CD4-positive, alpha-beta T cell treated with Interleukin-15 for 1 hour (primary cell): Measurements from ENCODE around the gene ZFP92.
"Not testable (repeated sequence)": the region's sequence is repeated elsewhere in the genome, so short reads cannot be mapped to it uniquely, and the experiment has no call there.

Experiments used
- DNase-seq: peaks from one replicate; pipeline ENCODE4 v3.0.0-alpha.2; 2020

The ZFP92 gene

DNA sequence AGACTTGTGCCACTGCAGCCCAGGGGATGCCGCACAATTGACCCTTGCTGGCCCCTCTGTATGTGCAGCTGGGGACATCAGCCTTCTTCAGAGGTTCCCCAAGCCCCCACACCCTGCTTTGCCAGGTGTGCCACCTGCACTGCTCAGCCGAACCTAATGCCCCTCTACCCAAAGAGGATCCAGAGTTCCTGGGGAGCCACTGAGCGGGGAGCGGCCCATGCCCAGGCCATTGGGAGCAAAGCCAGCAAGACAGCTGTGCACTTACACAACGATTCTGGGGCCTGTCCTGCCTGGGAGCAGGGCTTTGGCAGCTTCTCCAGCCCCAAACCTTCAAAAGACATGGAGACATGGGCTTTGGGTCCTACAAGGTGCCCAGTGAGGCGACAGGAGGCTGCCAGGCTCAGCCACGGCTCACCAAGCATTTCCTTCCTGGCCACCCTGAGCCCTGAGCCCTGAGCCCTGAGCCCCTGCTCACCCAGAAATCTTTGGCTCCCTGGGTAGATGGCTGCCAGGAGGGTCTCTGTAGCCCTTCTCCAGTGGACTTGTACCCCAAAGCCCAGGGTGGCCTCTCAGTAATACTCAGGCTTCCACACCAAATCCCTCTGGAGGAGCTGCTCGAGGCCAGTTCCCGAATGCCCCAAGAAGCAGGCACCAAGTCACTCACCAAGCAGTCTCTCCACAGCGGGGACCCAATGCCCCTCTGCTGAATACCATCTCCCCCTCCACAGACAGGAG lies 23.1 kb upstream of the ZFP92 start:
- DNase-seq = no peak

GRCh38 chrX:153388722-153389459 lies 22.4 kb upstream of the ZFP92 start:
- no peak for DNase-seq

DNA sequence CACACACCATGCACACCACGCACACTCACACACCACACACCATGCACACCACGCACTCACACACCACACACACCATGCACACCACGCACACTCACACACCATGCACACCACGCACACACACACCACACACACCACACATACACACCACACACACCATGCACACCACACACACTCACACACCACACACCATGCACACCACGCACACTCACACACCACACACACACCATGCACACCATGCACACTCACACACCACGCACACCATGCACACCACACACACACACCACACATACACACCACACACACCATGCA lies 21.9 kb upstream of the ZFP92 start:
- not testable (repeated sequence) for DNase-seq

GRCh38 chrX:153392642-153393321 lies 18.5 kb upstream of the ZFP92 start:
- DNase-seq = no peak

- DNase-seq = no peak
Measured at GRCh38 chrX:153394612-153395011, 16.7 kb upstream of the ZFP92 start.

DNA sequence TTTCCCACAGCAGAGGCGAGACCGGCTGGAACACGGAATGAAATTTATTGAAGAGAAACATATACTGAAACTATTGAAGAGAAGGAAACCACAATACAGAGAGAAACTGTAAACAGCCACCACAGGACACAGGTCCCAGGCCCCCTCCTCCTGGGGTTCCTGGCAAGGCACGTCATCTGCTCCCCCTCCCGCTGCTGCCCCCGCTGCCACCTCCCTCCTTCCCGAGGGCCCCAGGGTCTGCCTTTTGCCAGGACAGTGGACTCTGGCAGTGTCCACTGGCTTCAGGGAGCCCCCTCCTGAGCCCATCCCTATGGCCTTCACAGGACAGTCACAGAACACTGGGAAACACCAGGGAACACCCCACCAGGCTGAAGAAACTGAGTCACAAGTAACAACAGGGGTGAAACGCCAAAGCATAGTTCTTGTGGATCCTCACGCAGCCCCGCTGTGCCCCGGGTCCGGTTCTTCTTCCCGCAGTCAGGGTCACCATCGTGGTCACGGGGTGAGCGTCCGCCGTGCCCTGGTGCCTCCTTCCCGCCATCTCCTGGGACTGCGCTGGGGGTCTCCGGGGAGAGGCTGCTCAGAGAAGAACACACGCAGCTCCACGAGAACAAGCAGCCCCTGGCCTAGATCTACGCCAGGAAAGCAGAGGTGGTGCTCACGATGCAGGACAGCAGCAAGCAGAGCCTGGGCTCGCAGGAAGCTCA lies 15.5 kb upstream of the ZFP92 start:
- no peak for DNase-seq

DNA sequence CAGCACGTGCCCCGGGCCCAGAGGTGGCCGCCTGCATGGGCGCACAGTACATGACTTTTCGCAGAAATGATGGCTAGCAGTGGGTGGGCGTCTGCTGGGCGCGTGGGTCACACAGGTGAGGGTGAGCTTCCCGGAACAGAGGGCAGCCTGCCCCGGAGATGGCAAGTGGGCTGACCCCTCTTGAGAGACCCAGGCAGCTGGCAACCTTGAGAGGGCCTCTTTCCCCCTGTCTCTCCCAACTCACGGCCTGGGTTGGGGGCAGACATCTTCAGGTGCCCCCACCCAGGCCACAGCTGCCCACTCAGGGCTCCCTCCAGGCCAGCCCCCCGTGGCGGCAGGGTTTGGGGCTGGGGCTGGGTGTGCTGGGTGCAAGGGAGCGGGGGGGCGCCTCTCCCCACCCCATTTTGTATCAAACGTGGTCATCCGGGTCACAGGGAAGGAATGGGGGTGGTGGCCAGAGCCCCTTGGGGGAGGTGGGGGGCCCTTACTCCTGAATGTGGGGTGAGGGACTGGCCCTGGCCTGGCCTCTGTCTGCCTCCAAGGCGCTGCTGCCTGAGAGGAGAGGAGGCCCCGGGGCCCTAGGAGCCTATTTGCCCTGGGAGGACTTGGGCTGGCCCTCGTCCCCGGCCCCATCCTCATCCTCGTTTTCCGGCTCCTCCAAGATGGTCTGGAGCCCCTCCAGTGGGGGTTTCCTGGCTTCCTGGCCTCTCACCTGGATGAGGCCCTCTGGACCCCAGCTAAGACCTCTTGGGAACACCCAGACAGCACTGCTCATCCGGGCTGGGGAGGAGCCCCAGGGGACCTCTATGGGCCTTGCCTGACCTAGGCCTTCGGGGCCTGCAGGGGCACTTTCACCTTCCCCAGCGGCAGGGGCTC lies 14.7 kb upstream of the ZFP92 start:
- DNase-seq = no peak

- DNase-seq = no peak
Measured at GRCh38 chrX:153397256-153397960, 13.9 kb upstream of the ZFP92 start.

- DNase-seq = no peak
Measured at GRCh38 chrX:153398275-153398960, 12.9 kb upstream of the ZFP92 start.

DNA sequence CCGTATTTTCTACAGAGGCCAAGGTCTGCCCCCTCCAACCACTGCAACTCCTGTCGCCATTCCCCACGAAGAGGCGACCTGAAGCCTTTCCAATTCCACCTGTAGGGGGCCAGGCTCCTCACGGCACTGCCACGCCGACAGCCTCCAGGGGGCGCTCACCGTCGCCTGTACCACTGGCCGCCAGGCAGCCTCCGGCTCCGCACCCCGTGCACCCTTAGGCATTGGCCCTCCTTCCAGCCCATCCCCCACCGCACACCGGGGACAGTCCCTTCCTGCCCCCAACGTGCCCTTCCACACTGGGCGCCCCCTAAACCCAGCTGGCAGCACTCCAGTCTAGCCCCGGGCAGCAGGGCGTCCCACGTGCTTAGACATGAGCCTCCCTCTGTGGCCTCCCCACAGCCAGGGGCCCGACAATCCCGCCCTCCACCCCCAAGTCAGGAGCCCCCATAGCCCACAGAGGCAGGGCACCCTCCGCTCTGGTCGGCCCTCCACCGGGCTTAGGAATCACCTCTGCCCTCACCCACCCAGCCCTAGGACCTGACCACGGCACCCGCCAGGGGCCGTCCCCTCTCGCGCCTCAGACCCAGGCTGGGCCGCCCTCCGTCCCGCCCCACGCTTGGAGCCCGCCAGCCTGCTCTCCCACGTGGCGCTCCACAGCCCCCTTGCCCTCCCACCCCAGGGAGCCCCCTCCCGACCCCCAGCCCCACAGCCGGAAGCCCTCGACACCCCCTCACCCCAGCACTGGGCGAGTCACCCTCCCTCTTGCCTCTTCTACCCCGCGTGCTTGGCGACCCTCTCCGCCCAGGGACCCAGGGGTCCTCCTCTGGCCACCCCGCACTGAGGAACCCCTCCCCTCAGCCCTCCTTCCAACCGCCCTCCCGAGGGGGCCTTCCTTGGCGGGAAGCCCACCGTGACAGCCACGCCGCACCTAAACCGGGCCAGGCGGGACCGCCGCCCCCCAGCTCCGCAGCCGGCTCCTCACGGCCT lies 10.8 kb upstream of the ZFP92 start:
- DNase-seq = peak; percentile 40

DNA sequence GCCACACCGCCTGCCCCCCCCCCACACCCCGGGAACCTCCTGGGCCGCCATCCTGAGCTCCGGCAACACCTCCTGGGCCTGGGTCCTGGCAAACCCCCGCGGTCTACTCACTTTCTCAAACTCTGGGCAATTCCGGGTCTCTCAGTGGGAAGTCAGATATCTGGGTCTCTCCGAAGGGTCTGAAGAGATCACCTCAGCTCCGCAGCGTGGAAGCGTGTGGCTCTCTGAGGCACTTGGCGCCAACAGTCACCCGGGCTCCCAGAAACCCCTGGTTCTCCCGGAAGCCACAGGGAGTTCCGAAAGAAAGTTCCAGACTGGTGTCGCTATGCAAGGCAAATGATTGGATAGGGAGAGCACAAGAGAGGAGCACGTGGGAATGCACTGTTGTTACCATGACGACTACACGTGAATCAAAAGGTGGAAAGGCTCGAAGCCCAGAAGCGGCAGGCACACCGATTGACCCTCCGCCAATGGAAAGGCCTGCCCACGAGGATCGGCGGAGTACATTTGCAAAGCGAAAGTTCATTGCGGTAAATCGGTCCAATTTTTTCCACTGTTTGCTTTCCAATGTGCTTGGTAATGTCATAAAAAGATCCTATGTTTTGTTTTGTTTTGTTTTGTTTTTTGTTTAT lies 10.0 kb upstream of the ZFP92 start, which contains the start of gene PNMA6E:
Gene PNMA6E, minus strand, starts transcription at position 218 of the 632 bp plus-strand sequence. CDS start 2,501 bp downstream, outside the sequence.
- DNase-seq = no peak

DNA sequence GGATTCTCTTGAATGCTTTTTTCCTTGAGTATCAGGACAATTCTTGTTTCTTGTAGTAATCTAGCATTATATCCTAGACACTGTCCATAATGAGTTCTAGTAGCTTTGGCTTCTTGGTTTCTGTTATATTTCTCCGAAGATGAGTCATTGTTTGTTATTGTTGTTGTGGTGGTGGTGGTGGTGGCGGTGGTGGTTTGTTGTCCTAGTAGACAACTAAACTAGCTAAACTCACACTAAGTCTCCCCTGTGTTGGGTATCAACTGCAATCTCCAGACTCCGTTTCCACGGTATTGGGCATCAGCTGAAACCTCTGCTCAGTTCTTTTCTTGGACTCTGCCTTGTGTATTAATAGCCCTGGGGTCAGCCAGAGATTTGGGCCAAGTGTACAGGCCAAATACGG lies 6.9 kb upstream of the ZFP92 start:
- not testable (repeated sequence) for DNase-seq

DNA sequence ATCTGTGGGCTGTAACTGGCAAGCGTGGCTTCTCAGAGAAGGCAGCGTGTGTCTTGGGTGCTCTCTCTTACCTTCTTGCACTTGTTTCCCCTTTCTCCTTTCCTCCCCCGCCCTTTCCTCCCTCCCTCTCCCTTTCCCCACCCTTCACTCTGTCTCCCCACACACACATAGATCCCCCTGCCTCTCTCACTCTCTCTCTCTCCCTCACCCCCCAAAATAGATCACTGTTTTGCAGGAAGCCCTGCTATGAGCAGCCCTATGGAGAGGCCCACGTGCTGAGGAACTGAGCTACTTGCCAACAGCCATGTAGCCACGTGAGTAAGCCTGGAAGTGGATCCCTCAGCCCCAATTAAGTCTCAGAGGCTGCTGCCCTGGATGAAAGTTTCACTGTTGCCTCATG lies 5.8 kb upstream of the ZFP92 start:
- DNase-seq = no peak

- no peak for DNase-seq
Measured at GRCh38 chrX:153406011-153406410, 5.3 kb upstream of the ZFP92 start.

GRCh38 chrX:153406903-153407302 lies 4.4 kb upstream of the ZFP92 start:
- no peak for DNase-seq

GRCh38 chrX:153407736-153408135 lies 3.5 kb upstream of the ZFP92 start:
- DNase-seq = no peak

GRCh38 chrX:153408221-153408721 lies 3.0 kb upstream of the ZFP92 start:
- DNase-seq = no peak

DNA sequence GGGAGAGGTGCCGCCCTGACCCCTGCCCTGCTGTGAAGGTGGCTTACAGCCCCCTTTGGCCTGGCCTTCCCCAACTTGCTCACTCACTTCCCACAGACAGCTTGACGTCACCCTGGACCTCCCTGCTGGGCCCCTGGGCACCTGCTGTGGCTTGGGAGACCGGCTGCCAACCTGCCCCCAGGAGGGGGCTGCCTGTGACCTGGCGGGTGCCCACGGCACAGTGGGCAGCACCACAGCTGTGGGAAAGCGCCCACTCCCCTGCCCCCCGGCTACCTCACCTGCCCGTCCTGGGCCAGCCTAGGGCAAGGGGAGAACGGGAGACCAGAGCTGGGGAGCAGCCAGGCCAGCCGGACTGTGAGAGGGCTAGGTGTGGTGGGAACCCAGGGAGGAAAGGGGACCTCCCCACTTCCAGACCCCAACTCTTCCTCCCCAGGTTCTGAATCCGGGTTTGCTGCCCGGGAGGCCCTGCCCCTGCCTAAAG lies 2.4 kb upstream of the ZFP92 start:
- no peak for DNase-seq
